Islet precursor cell (in vitro differentiated cells): ENCODE results near the gene ZNF839.

Source experiments
- DNase-seq: peaks from one replicate; pipeline ENCODE4 v3.0.0-alpha.2; 2018

The ZNF839 gene

GRCh38 chr14:102390064-102390855, 70.7 kb downstream of the ZNF839 start:
- no peak for DNase-seq
